Ovary (tissue), 1 donor: ENCODE data around the gene AKAP5.

Experiments
- EP300 ChIP-seq: sonication (generic); formaldehyde crosslinking; IDR thresholded peaks from one replicate; pipeline ENCODE4 v1.6.1; 2017; ENCODE audit warnings: antibody characterized with exemption
- POLR2A ChIP-seq: fragments of 450-650 bp; IDR thresholded peaks from one replicate; pipeline ENCODE4 v1.6.1; 2017; ENCODE audit warnings: antibody characterized with exemption, mild to moderate bottlenecking, moderate library complexity

DNA sequence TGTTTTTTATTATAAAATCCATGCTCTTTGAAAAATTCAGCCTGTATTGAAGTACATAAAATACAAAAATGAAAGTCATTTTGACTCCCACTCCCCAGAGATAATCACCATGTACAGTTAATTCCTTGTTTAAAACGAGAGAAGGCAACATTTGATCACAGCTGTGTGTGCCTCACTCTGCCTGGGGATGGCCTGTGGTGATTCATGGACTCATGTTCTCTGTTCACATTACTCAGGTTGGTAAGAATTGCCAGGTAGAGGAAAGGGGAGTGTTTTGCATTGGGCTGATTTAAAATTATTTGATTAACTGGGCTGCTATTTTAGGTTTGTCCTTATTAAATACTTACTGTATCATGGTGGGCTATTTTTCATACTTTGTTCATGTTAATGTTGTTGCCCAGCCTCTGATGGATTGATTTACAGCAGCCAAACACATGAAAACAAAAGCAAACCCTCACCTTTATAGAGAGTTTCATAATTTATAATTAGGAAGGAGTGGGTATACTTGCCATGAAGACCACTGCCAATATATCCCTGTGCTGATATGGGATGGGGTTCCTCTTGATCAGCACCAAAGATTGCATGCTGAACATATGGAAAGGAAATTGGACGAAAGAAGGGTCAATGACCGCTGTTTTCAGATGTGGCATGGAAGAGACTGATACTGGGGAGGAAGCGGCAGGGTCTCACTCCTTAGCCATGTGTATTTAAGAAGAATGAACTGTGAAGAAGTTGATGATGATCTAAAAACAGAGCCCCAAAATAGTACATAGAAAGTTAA, 42.3 kb downstream of the AKAP5 start:
- TF ChIP-seq EP300 (no peak), POLR2A (no peak)
